GM18526 (cell line): ENCODE results near the gene BEST1.

Source experiments
- POLR2A ChIP-seq: IDR thresholded peaks from 3 replicates; pipeline ENCODE4 v1.6.1; 2011; ENCODE audit not compliant: insufficient read length; ENCODE audit errors: extremely low read depth

The BEST1 gene

DNA sequence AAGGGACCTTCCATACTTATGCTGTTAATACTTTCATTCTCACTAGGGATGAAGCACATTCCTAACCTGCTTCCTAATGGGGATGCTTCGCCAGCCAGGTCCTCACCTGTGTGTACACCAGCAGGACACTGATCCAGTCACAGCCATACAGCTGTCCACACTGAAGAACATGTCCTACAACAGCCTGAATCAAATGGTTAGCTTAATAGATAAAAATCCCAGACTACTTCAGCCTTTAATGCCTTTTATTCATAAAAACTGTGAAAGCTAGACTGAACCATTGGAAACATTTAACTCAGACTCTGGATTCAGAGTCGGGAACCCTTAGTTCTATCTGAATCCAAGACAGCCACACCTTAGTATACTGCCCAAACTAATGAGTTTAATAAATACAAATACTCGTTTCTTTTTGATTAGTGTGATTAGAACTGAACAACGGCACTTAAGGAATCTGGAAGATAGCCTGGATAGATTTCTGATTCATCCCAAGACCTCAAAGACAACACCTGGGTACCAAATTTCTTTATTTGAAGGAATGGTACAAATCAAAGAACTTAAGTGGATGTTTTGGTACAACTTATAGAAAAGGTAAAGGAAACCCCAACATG, 14.0 kb downstream of the BEST1 start:
- peak; percentile 33 for TF ChIP-seq POLR2A

GRCh38 chr11:61966734-61967115, 16.6 kb downstream of the BEST1 start:
- TF ChIP-seq POLR2A: no peak

- TF ChIP-seq POLR2A: peak; percentile 96
These were observed 17.2 kb downstream of the BEST1 start, which contains the start of gene FTH1 for GRCh38 chr11:61967116-61967923. TSS of gene FTH1 (minus strand) at chr11:61967634. CDS start at chr11:61967425, 209 bp downstream.

GRCh38 chr11:61967924-61968757, 18.0 kb downstream of the BEST1 start:
- TF ChIP-seq POLR2A: no peak

DNA sequence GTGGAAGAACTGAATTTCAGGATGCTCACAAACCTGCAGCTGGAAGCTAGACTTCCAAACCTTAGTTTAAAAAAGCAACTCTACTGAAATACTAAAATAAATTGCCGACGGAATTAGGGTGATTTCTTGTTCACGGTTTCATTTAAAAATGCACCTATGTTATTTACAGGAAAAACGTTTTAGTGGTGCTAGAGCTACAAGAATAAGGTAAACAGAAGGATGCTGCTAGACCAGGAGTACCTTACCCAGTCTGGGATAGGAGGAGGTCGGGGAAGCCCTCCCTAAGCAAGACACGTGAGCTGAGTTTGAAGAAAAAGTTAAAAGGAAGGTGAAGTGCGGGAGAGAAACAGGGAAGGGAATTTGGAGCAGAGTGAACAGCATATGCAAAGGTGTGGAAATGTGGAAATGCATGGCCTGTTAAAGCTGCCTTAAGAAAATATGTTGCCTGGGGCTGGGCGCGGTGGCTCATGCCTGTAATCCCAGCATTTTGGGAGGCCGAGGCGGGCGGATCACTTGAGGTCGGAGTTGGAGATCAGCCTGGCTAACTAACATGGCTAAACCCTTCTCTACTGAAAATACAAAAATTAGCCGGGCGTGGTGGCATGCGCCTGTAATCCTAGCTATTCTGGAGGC, 18.7 kb downstream of the BEST1 start:
- no peak for TF ChIP-seq POLR2A

- no peak for TF ChIP-seq POLR2A
These were observed 19.2 kb downstream of the BEST1 start for GRCh38 chr11:61969391-61969758.

DNA sequence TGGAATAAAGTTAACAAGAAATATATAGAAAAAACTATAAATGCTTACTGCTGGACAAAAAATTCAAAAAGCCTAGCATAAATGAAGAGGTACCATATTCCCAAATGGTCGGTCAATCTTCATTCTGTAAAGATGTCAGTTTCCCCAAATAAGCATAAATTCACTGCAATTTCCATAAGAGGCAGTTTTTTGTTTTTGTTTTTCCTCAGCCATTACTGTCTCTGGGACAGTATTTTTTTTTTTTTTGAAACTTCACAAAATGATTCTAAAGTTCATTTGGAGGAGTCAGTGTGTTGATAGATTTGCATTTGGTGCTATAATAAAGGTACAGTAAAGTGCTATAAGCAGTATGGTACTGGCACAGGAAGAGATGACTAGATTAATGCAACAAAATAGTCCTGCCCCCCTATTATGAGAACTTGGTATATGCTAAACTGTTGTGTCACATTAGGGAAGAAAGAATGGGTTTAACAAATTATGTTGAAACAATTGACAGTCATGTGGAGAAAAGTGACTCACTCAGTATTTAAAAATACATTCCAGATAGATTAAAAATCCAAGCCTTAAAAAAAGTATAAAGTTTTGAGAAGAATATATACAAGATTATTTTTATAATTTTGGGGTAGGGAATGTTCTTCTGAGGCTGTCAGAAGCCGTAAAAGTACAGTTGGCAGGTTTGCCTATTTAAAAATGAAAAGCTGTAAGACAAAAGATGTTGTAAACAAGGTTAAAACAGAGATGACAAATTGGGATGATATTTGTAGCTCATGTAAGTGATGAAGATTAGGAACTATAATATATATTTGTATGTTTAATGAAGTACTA, 19.9 kb downstream of the BEST1 start:
- no peak for TF ChIP-seq POLR2A

DNA sequence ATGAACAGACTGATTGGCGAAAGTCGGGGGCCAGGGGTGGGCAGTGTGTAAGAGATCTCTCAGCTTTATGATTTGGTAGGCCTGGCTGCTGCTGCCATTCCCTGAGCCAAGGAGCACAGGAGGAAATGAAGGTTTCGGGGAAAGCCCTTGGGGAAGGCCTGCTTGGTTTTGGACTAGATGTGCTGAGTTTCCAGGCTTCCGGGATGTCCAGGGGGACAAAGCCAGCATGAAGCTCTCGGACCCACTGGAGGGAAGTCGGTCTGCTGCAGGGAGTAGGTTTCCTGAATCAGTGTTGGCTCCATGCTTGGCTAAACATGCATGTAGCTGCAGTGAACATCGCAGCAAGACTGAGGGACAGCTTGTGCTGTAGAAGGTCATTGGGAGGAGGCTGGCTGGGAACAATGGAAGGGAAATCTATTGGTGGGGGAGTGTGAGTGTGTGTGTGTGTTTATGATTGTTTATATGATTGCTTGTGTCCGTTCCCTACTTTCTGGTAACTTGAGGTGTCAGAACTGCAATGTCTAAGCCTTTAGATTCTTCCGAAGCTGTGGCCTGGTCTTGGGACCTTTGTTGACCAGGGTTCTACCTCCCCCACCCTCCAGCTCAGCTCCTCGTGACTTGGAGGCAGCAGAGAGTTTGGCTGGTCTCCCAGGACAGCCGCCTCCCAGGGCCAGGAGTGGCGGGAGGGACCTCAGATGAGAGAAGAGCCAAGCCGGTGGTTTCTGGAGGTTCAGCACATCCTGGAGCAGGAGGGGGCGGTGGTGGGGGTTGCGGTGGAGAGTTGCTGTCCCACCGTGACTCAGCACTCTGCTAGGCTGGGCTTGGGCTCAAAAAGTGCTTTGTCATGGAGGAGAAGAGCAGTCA, 21.3 kb downstream of the BEST1 start:
- no peak for TF ChIP-seq POLR2A

GRCh38 chr11:61972112-61972671, 22.0 kb downstream of the BEST1 start:
- no peak for TF ChIP-seq POLR2A

DNA sequence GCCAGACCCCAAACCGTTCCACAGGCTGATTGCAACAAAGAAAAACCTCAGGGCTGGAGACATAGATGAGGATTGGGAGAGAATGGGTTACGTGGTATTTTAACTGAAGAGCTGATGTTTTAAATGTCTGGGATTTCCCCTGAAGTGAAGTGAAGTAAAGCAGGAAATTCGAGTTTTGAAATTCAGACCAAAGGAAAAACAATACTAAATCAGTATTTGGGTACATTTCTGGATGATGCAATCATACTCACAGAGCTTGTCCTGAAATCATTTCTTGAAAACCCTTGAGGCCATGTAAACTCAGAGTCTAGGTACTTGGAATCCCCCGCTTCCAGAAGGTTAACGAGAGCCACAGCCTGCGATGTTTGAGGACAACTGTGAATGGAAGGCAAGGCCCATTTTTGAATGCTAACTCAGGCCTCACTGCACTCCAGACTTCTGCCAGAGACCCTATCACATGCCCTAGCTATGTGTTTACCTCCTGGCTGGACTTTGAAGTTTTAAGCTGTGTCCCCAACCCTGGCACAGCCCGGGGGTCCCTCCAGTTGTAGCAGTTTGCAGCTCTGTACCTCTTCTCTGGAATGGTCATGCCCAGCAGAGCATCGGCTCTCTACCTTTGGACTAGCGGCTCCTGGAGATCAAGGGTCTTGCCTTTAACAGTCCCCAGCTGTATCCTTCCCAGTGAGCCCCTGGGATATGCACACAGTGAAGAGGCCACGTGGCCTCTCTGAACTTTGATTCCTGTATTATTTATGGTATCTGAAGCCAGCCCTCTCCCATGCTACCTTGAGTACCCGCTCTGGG, 22.7 kb downstream of the BEST1 start:
- no peak for TF ChIP-seq POLR2A

GRCh38 chr11:61973476-61974162, 23.5 kb downstream of the BEST1 start:
- TF ChIP-seq POLR2A: no peak
